Eye (tissue), 1 donor: ENCODE data around the gene ST6GALNAC4.
A peak's percentile ranks its signal among the peaks of the same experiment; 100 is the strongest.

ENCODE experiments used
- DNase-seq: peaks from one replicate; pipeline ENCODE4 v3.0.0-alpha.2; 2015

Gene ST6GALNAC4, protein sequence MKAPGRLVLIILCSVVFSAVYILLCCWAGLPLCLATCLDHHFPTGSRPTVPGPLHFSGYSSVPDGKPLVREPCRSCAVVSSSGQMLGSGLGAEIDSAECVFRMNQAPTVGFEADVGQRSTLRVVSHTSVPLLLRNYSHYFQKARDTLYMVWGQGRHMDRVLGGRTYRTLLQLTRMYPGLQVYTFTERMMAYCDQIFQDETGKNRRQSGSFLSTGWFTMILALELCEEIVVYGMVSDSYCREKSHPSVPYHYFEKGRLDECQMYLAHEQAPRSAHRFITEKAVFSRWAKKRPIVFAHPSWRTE

GRCh38 chr9:127916720-127917581 lies at the start of gene ST6GALNAC4:
Gene ST6GALNAC4 (minus strand): TSS chr9:127917041. CDS start chr9:127916419, 622 bp downstream.
- DNase-seq = peak; percentile 95

DNA sequence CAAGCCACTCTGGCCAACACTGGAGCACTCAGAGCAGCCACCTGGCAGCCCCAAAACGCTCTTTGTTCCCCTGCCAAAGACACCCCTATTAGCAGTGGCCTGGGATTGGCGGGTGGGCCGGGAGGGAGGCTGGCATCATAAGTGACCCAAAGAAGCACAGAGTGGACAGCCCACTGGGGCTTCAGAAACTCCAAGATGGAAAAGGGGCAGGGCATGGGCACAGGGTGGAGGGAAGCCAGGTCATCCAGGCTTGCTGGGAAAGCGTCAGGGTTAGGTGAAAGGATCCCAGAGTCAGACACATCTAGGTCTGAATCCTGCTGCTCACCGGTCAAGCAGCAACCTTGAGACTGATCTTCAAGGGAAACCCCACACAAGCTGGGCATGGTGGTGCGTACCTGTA lies 49.1 kb upstream of the ST6GALNAC4 start:
- DNase-seq = no peak

- no peak for DNase-seq
These were observed 46.7 kb upstream of the ST6GALNAC4 start for GRCh38 chr9:127963359-127964064.

GRCh38 chr9:127963041-127963358 lies 46.2 kb upstream of the ST6GALNAC4 start:
- no peak for DNase-seq

DNA sequence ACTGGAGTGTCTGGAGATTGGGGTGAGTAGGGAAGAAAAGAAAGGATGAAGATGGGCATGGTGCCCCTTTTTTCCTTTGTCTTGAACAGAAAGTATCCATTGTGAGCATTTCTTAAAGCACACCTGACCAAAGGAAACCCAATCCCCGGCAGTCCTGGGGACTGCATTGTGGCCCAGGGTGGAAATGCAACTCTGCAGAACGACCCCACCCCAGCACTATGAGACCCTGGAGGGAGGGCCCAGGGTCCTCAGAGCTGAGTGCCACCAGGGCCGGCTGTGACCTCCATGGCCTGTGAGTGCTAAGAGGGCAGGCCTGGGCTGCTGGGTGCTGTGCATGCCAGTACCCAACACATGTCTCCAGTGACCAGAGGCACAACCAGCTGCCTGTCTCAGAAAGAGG lies 45.4 kb upstream of the ST6GALNAC4 start:
- DNase-seq = no peak

- no peak for DNase-seq
These were observed 44.8 kb upstream of the ST6GALNAC4 start for GRCh38 chr9:127961613-127962155.

DNA sequence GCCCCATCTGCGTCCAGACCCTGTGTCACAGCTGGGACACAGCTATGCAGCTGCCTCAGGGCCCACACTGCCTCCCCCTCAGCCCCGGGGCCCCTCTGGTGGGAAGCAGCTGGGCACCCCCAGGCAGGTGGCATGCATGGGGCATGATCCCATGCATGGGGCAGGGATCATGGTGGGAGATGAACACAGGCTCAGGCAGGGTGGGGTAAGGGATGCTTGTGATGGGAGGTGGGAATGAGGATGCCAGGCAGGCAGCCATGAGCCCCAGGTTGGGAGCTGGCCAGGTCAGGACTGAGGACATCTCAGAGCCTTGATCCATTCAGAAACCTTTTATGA lies 44.3 kb upstream of the ST6GALNAC4 start:
- no peak for DNase-seq

GRCh38 chr9:127960410-127961154 lies 43.7 kb upstream of the ST6GALNAC4 start:
- DNase-seq = no peak

DNA sequence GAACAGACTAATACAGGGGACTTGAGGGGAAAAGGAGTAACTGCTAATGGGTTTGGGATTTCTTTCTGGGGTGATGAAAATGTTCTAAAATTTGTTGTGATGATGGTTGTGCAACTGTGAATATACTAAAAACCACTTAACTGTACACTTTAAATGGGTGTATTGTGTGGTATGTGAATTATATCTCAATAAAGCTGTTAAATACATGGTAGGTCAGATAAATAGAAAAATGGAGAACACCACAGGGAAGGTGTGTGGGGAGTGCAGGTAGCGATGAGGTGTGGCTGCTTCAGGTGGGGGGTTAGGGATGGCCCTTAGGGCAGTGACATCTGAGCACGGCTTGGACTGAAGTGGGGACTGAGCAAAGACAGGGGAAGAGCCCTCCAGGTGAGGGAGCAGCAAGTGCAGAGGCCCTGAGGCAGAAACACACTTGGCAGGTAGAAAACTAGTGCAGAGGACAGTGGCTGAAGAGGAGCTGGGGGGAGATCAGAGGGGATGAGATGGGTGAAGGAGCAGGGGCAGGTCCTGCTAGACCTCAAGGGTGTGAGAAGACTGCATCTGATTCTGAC lies 43.1 kb upstream of the ST6GALNAC4 start:
- no peak for DNase-seq

GRCh38 chr9:127959398-127959797 lies 42.6 kb upstream of the ST6GALNAC4 start:
- DNase-seq = no peak

- DNase-seq = no peak
These were observed 41.9 kb upstream of the ST6GALNAC4 start for GRCh38 chr9:127958728-127959127.

DNA sequence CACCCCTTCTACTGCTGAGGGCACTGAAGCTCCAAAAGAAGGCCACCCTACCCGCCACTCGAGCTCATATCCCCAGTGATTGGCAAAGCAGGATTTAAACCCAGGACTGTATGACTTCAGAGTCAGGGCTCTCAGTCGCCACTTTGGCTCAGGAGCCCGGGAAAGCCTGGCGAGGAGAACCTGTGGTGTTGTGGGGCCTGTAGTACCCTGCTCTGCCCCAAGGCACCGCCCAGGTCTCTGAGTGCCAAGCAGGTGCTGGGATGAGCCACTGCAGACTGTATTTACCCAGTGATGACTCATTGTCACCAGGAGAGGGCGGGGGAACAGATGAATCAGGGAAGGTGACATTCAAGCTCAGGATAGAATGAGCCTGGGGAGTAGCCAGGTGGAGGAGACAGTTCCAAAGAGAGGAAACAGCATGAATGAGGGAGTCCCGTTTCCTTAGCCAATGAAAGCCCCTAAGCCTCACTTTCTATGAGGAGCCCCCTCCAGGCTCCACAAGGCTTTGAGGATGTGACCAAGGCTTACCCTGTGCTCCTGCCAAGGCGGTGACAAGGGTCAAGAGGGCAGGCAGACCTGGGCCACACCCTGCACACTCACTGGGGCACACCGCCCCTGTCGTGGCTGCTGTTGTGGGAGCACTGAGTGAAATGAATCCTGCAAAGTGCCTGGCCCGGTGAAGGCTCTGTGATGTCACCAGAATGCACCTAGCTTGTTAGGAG lies 38.6 kb upstream of the ST6GALNAC4 start:
- DNase-seq = no peak

DNA sequence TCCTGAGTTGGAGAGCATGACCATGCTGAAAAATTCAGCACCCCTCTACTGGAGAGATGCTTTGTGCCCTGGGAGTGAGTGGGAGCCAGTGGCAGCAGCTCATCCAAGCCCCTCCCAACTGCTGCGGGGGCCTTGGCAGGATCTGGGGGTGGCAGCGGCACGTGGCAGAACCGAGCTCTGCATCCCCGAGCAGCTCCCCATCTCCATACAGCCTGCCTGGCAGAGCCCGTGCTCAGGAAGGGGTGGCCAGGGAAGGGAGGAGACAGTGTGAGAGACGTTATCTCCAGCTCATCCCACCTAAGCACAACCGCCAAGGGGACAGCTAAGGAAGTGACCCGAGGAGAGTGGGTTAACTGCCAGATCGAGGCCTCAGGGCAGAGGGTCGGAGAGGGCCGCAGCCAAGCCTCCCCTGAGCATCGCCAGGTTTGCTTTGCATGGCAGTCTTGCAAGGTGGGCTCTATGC lies 38.0 kb upstream of the ST6GALNAC4 start:
- no peak for DNase-seq

DNA sequence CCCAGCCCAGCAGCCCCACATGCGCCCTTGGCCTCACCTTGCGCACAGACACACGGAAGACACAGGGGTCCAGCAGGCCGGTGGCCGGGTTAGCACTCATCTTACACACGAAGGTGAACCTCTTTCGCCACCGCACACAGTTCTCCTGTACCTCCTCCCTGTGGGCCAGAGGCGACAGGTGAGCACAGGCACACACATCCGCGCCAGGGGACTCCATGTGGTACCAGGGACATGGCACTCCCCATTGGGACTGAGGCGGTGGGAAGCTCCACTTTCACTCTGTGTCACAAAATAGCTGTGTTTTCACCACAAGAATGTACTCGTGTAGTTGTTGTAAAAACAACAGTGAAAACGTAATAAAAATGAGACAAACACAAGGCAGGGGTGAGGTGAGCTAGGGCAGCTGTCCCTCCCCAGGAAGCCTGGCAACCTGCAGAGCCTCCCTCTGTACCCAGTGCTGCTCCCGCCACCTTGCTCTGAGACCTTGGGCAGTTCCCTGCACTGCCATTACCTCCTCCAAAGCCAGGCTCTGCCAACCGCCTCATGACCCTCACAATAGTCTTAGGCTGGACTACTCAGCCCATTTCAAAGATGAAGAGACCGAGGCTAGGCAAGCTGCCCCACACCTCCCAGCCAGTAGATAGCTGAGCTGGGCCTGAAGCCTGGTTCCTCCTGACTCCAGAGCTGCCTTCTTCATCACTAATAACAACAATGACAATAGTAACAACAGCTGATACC lies 37.1 kb upstream of the ST6GALNAC4 start:
- DNase-seq = no peak

DNA sequence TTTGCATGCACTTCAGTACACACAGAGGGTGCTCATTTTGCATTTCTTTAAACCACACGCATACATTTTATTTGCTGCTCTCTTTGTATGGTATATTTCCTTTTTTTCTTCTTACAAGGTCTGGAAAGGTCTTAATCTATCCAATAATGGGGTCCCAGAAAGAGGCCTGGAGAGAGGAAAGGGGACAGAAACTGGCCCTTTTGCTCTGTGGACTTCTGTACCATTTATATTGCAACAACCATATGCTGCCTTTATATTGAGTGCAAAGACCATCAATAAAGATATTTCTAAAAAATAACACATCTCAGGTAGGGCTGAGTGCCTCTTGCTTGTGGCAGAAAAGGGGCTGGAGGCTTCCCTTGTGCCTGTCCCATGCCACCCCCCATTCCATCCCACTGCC lies 36.3 kb upstream of the ST6GALNAC4 start:
- DNase-seq = no peak

GRCh38 chr9:127950513-127951289 lies 33.9 kb upstream of the ST6GALNAC4 start:
- peak; percentile 89 for DNase-seq

DNA sequence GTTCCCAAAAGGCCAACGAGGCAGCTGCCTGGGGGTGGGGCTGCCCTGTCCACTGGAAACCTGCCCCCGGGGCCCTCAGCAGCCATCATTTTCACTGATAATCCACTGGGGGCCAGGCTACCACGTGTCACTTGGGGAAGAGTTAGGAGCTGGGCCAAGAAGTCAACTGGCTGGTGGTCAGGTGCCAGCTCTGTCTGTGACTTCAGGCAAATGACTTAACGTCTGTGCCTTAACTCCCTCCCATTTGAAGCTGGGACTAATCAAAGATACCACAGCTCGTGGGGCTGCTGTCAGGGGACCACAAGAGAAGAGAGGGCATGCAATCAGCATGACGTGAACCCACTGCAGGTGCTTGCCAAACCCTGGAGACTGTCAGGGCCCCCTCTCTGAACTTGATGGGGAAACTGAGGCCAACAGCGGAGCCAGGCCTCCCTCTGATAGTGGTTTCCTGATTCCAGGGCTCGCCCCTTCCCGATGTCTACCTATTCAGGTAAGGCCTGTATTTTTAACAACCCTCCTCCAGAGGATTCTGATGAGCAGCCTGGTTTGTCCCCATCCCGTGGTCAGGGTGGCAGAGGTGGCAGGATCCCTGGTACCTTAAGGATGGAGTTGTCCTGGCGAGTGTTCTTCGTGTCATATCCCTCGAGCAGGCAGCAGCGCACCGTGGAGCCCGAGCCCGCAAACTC lies 33.1 kb upstream of the ST6GALNAC4 start:
- no peak for DNase-seq

GRCh38 chr9:127947841-127948710 lies 31.2 kb upstream of the ST6GALNAC4 start:
- no peak for DNase-seq
